Neural cell (in vitro differentiated cells): ENCODE results near the gene CDHR5.

Experiments used
- POLR2AphosphoS5 ChIP-seq: IDR thresholded peaks from 2 replicates; pipeline ENCODE4 v1.6.1; 2012
- TF ChIP-seq, protein P1 (sequence below): fragments of 450-650 bp; IDR thresholded peaks from 2 replicates; pipeline ENCODE4 v1.5.1; 2014; ENCODE audit warnings: antibody characterized with exemption, mild to moderate bottlenecking, moderate library complexity; ENCODE audit not compliant: poor library complexity, severe bottlenecking

DNA sequence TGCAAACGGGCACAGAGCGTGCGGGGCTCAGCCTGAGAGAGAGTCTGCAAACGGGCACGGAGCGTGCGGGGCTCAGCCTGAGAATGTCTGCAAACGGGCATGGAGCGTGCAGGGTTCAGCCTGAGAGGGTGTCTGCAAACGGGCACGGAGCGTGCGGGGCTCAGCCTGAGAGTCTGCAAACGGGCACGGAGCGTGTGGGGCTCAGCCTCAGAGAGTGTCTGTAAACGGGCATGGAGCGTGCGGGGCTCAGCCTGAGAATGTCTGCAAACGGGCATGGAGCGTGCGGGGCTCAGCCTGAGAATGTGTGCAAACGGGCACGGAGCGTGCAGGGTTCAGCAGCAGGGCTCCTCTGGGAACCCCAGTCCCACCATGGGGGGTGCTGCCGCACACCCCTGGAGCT lies 35.0 kb downstream of the CDHR5 start:
- no peak for TF ChIP-seq POLR2AphosphoS5
- TF ChIP-seq, protein P1, sequence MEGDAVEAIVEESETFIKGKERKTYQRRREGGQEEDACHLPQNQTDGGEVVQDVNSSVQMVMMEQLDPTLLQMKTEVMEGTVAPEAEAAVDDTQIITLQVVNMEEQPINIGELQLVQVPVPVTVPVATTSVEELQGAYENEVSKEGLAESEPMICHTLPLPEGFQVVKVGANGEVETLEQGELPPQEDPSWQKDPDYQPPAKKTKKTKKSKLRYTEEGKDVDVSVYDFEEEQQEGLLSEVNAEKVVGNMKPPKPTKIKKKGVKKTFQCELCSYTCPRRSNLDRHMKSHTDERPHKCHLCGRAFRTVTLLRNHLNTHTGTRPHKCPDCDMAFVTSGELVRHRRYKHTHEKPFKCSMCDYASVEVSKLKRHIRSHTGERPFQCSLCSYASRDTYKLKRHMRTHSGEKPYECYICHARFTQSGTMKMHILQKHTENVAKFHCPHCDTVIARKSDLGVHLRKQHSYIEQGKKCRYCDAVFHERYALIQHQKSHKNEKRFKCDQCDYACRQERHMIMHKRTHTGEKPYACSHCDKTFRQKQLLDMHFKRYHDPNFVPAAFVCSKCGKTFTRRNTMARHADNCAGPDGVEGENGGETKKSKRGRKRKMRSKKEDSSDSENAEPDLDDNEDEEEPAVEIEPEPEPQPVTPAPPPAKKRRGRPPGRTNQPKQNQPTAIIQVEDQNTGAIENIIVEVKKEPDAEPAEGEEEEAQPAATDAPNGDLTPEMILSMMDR = no peak
